ENCODE data around the gene HAO1. TPM values are rescaled to one million over a fixed set of nuclear protein-coding genes. Genes with fewer than 3 reads are reported as not detected.

The HAO1 gene
- total and polyA plus RNA-seq, 9 of the 15 experiments (the other 6 are each of a cell fraction or from before 2014, with no cell fraction given): not detected

GRCh38 chr20:7966176-7966575 lies 25.9 kb upstream of the HAO1 start (continued):
- no peak for TF ChIP-seq PATZ1 (CRISPR knock-in tag; IDR thresholded peaks at IDR 0.05; ENCODE audit: borderline replicate concordance)

- Histone ChIP-seq H3K9me1 (ENCODE audit: control insufficient read depth, insufficient read depth, low read length) (no peaks in the 10 kb centered on the region), H3K4me2 (ENCODE audit: insufficient read depth, low read length) (no peak overlapping the region), H2AFZ (ENCODE audit: low read depth, low read length) (no peak overlapping the region), H3K27ac (ENCODE audit: extremely low read depth, low read depth, low read length) (no peak overlapping the region), H3K9me3 (replicated peaks; ENCODE audit: control insufficient read depth, insufficient read depth, low read depth, low read length) (no peaks in the 10 kb centered on the region), H3K36me3 (ENCODE audit: control insufficient read depth, insufficient read depth, low read length) (no peaks in the 10 kb centered on the region), H4K20me1 (replicated peaks; ENCODE audit: control insufficient read depth, insufficient read depth, low read length) (no peaks in the 10 kb centered on the region), H3K9ac (ENCODE audit: insufficient read depth in 1 of 2, low read depth in 2 of 2, low read length in 2 of 2) (no peak overlapping the region), H3K27me3 (ENCODE audit: control insufficient read depth in 2 of 2, insufficient read depth in 2 of 2, low read length in 2 of 2) (no peaks in the 10 kb centered on the region), H3K4me1 (replicated peaks in 1 of 2; ENCODE audit: control insufficient read depth in 2 of 2, insufficient read depth in 2 of 2, low read length in 2 of 2) (no peaks in the 10 kb centered on the region), H3K79me2 (ENCODE audit: control insufficient read depth, insufficient read depth, low read length) (no peaks in the 10 kb centered on the region), H3K4me3 (no peak overlapping the region)
- FAIRE-seq: no peak
- ChIA-PET CTCF (ENCODE audit: low intra/inter-chr PET ratio) (interaction anchor here (0.7 kb wide), 1 partner anchor 49 kb away, joined by 3 read pairs; no protein-coding TSS in a partner anchor), POLR2A (no interaction called here)
- intact Hi-C loops (cut with micrococcal nuclease): no loop called here
- no peak for ATAC-seq
- TF ChIP-seq ZBTB8A (IDR thresholded peaks at IDR 0.05; ENCODE audit: partially characterized antibody) (no peak), AFF1 (IDR thresholded peaks at IDR 0.05; ENCODE audit: low read depth in 1 of 2, partially characterized antibody in 2 of 2) (no peak)
- TF ChIP-seq, protein P1, sequence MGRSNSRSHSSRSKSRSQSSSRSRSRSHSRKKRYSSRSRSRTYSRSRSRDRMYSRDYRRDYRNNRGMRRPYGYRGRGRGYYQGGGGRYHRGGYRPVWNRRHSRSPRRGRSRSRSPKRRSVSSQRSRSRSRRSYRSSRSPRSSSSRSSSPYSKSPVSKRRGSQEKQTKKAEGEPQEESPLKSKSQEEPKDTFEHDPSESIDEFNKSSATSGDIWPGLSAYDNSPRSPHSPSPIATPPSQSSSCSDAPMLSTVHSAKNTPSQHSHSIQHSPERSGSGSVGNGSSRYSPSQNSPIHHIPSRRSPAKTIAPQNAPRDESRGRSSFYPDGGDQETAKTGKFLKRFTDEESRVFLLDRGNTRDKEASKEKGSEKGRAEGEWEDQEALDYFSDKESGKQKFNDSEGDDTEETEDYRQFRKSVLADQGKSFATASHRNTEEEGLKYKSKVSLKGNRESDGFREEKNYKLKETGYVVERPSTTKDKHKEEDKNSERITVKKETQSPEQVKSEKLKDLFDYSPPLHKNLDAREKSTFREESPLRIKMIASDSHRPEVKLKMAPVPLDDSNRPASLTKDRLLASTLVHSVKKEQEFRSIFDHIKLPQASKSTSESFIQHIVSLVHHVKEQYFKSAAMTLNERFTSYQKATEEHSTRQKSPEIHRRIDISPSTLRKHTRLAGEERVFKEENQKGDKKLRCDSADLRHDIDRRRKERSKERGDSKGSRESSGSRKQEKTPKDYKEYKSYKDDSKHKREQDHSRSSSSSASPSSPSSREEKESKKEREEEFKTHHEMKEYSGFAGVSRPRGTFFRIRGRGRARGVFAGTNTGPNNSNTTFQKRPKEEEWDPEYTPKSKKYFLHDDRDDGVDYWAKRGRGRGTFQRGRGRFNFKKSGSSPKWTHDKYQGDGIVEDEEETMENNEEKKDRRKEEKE (IDR thresholded peaks at IDR 0.05; ENCODE audit: borderline replicate concordance in 1 of 2, control insufficient read depth in 1 of 2, low read depth in 2 of 2, low read length in 1 of 2): no peak
- BruUV-seq (replicated peaks): no TSS peak
- WGBS (ENCODE audit: insufficient coverage, low coverage, missing lambda C conversion rate): 0% methylated on average over 1 of the region's 1 CpG
- no peak for DNase-seq (ENCODE audit: extremely low read depth in 1 of 4, low spot score in 3 of 4)
- in situ Hi-C loops (cut with MboI): no loop called here
Observed at GRCh38 chr20:7959484-7959883, 19.2 kb upstream of the HAO1 start.

Data from K562 (cell line).